ENCODE results near the gene CENPV.

DNA sequence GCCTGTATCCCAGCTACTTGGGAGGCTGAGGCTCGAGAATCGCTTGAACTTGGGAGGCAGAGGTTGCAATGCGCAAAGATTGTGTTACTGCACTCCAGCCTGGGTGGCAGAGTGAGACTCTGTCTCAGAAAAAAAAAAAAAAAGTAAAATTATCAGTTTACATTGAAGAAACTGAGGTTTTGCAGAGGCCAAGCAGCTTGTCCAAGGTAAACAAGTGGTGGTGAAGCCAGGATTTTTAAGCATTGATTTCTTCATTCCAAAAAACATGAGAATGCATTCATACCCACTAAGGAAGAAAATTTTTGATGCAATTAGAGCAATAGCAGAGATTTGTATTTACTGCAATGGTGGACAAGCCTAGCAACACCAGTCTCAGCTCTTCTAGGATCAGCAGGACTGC is 52.7 kb downstream of the CENPV start:
- TF ChIP-seq, protein P1, sequence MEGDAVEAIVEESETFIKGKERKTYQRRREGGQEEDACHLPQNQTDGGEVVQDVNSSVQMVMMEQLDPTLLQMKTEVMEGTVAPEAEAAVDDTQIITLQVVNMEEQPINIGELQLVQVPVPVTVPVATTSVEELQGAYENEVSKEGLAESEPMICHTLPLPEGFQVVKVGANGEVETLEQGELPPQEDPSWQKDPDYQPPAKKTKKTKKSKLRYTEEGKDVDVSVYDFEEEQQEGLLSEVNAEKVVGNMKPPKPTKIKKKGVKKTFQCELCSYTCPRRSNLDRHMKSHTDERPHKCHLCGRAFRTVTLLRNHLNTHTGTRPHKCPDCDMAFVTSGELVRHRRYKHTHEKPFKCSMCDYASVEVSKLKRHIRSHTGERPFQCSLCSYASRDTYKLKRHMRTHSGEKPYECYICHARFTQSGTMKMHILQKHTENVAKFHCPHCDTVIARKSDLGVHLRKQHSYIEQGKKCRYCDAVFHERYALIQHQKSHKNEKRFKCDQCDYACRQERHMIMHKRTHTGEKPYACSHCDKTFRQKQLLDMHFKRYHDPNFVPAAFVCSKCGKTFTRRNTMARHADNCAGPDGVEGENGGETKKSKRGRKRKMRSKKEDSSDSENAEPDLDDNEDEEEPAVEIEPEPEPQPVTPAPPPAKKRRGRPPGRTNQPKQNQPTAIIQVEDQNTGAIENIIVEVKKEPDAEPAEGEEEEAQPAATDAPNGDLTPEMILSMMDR (IDR thresholded peaks at IDR 0.05; ENCODE audit: borderline replicate concordance, extremely low read depth, low read length, poor library complexity, severe bottlenecking) = no peak
- TF ChIP-seq EZH2 (IDR thresholded peaks at IDR 0.05; ENCODE audit: borderline replicate concordance, low read depth, low read length, severe bottlenecking) = no peak
